HCT116 (cell line): ENCODE results near the gene MVB12A.

Experiments used
- EGR1 ChIP-seq: IDR thresholded peaks from 2 replicates; pipeline ENCODE4 v1.6.1; 2012; ENCODE audit warnings: low read depth
- EZH2 ChIP-seq: fragments of 200-600 bp; sonication (generic); IDR thresholded peaks from 2 replicates; pipeline ENCODE4 v1.6.1; 2017; ENCODE audit warnings: antibody characterized with exemption, mixed run types
- JUND ChIP-seq: IDR thresholded peaks from 2 replicates; pipeline ENCODE4 v1.6.1; 2012
- POLR2A ChIP-seq: IDR thresholded peaks from 2 replicates; pipeline ENCODE4 v1.7.0; 2011; ENCODE audit warnings: borderline replicate concordance; ENCODE audit not compliant: insufficient read depth, insufficient read length; ENCODE audit errors: extremely low read depth
- POLR2AphosphoS5 ChIP-seq: IDR thresholded peaks from 2 replicates; pipeline ENCODE4 v1.6.1; 2011; ENCODE audit warnings: mild to moderate bottlenecking, low read depth, low read length, moderate library complexity
- RAD21 ChIP-seq: IDR thresholded peaks from 2 replicates; pipeline ENCODE4 v1.6.1; 2012; ENCODE audit warnings: low read depth, mild to moderate bottlenecking
- SIN3A ChIP-seq: IDR thresholded peaks from 2 replicates; pipeline ENCODE4 v1.6.1; 2012; ENCODE audit warnings: low read depth
- SP1 ChIP-seq: IDR thresholded peaks from 2 replicates; pipeline ENCODE4 v1.6.1; 2012; ENCODE audit warnings: low read depth
- TCF7L2 ChIP-seq: IDR thresholded peaks from 2 replicates; pipeline ENCODE4 v1.7.0; 2011; ENCODE audit warnings: borderline replicate concordance, inconsistent platforms; ENCODE audit not compliant: insufficient read depth, insufficient read length; ENCODE audit errors: extremely low read depth
- YY1 ChIP-seq: IDR thresholded peaks from 2 replicates; pipeline ENCODE4 v1.6.1; 2011; ENCODE audit warnings: low read length, low read depth, moderate library complexity, mild to moderate bottlenecking; ENCODE audit not compliant: insufficient replicate concordance; ENCODE audit errors: extremely low read depth
- TF ChIP-seq, protein P1 (sequence below), 3 experiments: fragments of 200-600 bp in 1 of 3; sonication (generic) in 1 of 3; IDR thresholded peaks in 2 of 3; conservative IDR thresholded peaks in 1 of 3; 2 replicates each; pipeline ENCODE4 v1.5.1; 2012 to 2017; ENCODE audit warnings: low read depth in 2 of 3, low read length in 2 of 3, antibody characterized with exemption in 1 of 3, borderline replicate concordance in 1 of 3, control low read depth in 1 of 3, mild to moderate bottlenecking in 1 of 3, mixed read lengths in 1 of 3, mixed run types in 1 of 3, moderate library complexity in 1 of 3; ENCODE audit not compliant: insufficient read depth in 1 of 3
- TF ChIP-seq, protein P2 (sequence below): IDR thresholded peaks from 2 replicates; pipeline ENCODE4 v1.6.1; 2012; ENCODE audit warnings: low read depth
- TF ChIP-seq, protein P3 (sequence below): IDR thresholded peaks from 2 replicates; pipeline ENCODE4 v1.6.1; 2012
- TF ChIP-seq, protein P4 (sequence below): IDR thresholded peaks from 2 replicates; pipeline ENCODE4 v1.6.1; 2012

DNA sequence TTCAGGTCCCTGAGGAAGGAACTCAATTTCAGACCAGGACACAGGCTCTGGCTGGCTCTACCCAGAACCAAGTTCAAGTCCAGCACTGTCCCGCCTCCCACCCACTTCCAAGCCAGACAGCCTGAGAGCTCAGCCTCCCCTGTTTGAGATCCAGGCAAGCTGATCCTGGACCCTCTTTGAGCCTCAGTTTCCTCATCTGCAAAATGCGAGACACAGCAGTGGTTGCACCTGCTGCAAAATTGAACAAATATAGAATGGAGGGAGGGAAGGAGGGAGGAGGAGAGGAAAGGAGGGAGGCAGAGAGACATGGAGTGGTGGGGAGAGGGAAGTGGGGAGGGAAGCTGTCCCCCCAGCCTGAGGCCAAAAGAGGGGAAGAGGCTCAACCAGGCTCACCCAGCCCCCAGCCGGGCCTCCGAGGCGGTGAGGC, 27.9 kb downstream of the MVB12A start:
- TF ChIP-seq SIN3A, result no peak
- TF ChIP-seq, protein P1, sequence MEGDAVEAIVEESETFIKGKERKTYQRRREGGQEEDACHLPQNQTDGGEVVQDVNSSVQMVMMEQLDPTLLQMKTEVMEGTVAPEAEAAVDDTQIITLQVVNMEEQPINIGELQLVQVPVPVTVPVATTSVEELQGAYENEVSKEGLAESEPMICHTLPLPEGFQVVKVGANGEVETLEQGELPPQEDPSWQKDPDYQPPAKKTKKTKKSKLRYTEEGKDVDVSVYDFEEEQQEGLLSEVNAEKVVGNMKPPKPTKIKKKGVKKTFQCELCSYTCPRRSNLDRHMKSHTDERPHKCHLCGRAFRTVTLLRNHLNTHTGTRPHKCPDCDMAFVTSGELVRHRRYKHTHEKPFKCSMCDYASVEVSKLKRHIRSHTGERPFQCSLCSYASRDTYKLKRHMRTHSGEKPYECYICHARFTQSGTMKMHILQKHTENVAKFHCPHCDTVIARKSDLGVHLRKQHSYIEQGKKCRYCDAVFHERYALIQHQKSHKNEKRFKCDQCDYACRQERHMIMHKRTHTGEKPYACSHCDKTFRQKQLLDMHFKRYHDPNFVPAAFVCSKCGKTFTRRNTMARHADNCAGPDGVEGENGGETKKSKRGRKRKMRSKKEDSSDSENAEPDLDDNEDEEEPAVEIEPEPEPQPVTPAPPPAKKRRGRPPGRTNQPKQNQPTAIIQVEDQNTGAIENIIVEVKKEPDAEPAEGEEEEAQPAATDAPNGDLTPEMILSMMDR (IDR thresholded peaks at IDR 0.05 in 2 of 3, conservative IDR thresholded peaks at IDR 0.05 in 1 of 3; ENCODE audit: borderline replicate concordance in 1 of 3, insufficient read depth in 1 of 3, low read depth in 2 of 3, low read length in 2 of 3), result no peak
- no peak for TF ChIP-seq POLR2AphosphoS5
- TF ChIP-seq RAD21, result no peak
- no peak for TF ChIP-seq TCF7L2
- TF ChIP-seq, protein P2, sequence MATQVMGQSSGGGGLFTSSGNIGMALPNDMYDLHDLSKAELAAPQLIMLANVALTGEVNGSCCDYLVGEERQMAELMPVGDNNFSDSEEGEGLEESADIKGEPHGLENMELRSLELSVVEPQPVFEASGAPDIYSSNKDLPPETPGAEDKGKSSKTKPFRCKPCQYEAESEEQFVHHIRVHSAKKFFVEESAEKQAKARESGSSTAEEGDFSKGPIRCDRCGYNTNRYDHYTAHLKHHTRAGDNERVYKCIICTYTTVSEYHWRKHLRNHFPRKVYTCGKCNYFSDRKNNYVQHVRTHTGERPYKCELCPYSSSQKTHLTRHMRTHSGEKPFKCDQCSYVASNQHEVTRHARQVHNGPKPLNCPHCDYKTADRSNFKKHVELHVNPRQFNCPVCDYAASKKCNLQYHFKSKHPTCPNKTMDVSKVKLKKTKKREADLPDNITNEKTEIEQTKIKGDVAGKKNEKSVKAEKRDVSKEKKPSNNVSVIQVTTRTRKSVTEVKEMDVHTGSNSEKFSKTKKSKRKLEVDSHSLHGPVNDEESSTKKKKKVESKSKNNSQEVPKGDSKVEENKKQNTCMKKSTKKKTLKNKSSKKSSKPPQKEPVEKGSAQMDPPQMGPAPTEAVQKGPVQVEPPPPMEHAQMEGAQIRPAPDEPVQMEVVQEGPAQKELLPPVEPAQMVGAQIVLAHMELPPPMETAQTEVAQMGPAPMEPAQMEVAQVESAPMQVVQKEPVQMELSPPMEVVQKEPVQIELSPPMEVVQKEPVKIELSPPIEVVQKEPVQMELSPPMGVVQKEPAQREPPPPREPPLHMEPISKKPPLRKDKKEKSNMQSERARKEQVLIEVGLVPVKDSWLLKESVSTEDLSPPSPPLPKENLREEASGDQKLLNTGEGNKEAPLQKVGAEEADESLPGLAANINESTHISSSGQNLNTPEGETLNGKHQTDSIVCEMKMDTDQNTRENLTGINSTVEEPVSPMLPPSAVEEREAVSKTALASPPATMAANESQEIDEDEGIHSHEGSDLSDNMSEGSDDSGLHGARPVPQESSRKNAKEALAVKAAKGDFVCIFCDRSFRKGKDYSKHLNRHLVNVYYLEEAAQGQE, result no peak
- no peak for TF ChIP-seq YY1
- no peak for TF ChIP-seq POLR2A
- TF ChIP-seq, protein P3, sequence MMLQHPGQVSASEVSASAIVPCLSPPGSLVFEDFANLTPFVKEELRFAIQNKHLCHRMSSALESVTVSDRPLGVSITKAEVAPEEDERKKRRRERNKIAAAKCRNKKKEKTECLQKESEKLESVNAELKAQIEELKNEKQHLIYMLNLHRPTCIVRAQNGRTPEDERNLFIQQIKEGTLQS, result no peak
- no peak for TF ChIP-seq JUND
- TF ChIP-seq, protein P4, sequence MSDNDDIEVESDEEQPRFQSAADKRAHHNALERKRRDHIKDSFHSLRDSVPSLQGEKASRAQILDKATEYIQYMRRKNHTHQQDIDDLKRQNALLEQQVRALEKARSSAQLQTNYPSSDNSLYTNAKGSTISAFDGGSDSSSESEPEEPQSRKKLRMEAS, result no peak
- no peak for TF ChIP-seq EZH2
- no peak for TF ChIP-seq EGR1
- no peak for TF ChIP-seq SP1
